HepG2 (cell line): ENCODE results near the gene RFXANK. TPM values are rescaled to one million over a fixed set of nuclear protein-coding genes. Genes with fewer than 3 reads are reported as not detected.
A peak's percentile ranks its signal among the peaks of the same experiment; 100 is the strongest.

Experiments used
- AKAP8 ChIP-seq: sonication (generic); formaldehyde crosslinking; IDR thresholded peaks from 2 replicates; pipeline ENCODE4 v1.5.1; 2020; ENCODE audit warnings: mild to moderate bottlenecking, missing genetic modification reagents
- HNF4A ChIP-seq: sonication (generic); formaldehyde crosslinking; IDR thresholded peaks from 2 replicates; pipeline ENCODE4 v1.4.0; 2020; ENCODE audit warnings: missing genetic modification reagents
- MED1 ChIP-seq: sonication (generic); formaldehyde crosslinking; IDR thresholded peaks from 2 replicates; pipeline ENCODE4 v1.4.0; 2020; ENCODE audit warnings: missing genetic modification reagents
- MNT ChIP-seq: fragments of 450-650 bp; IDR thresholded peaks from 2 replicates; pipeline ENCODE4 v1.6.1; 2016
- MTA1 ChIP-seq: sonication (generic); formaldehyde crosslinking; IDR thresholded peaks from 2 replicates; pipeline ENCODE4 v1.4.0; 2020; ENCODE audit warnings: missing genetic modification reagents, mild to moderate bottlenecking, borderline replicate concordance
- MXD4 ChIP-seq: IDR thresholded peaks from 2 replicates; pipeline ENCODE4 v1.6.1; 2016; ENCODE audit warnings: mild to moderate bottlenecking, missing biosample characterization, missing genetic modification reagents
- NCOA2 ChIP-seq: sonication (generic); formaldehyde crosslinking; IDR thresholded peaks from 2 replicates; pipeline ENCODE4 v1.8.0; 2022; ENCODE audit warnings: inconsistent platforms
- PAX8 ChIP-seq: sonication (generic); formaldehyde crosslinking; IDR thresholded peaks from 2 replicates; pipeline ENCODE4 v1.8.0; 2022; ENCODE audit warnings: mild to moderate bottlenecking, missing genetic modification reagents, borderline replicate concordance
- PHF20 ChIP-seq: sonication (generic); formaldehyde crosslinking; IDR thresholded peaks from 2 replicates; pipeline ENCODE4 v1.5.0; 2020; ENCODE audit warnings: mild to moderate bottlenecking, missing genetic modification reagents
- PRDM15 ChIP-seq: sonication (generic); formaldehyde crosslinking; IDR thresholded peaks from 2 replicates; pipeline ENCODE4 v1.4.0; 2020; ENCODE audit warnings: missing genetic modification reagents
- PRMT3 ChIP-seq: sonication (generic); formaldehyde crosslinking; IDR thresholded peaks from 2 replicates; pipeline ENCODE4 v1.8.1; 2022; ENCODE audit warnings: low read depth, mild to moderate bottlenecking, moderate library complexity, missing genetic modification reagents, borderline replicate concordance
- RAD21 ChIP-seq: fragments of 450-650 bp; formaldehyde crosslinking; IDR thresholded peaks from 2 replicates; pipeline ENCODE4 v1.5.0; 2020; ENCODE audit warnings: mild to moderate bottlenecking
- SP5 ChIP-seq: IDR thresholded peaks from 2 replicates; pipeline ENCODE4 v1.6.1; 2016; ENCODE audit warnings: low read depth, borderline replicate concordance
- TFE3 ChIP-seq: IDR thresholded peaks from 2 replicates; pipeline ENCODE4 v1.6.1; 2016
- ZBTB14 ChIP-seq: sonication (generic); formaldehyde crosslinking; IDR thresholded peaks from 2 replicates; pipeline ENCODE4 v1.4.0; 2020; ENCODE audit warnings: missing genetic modification reagents
- ZFX ChIP-seq: sonication (generic); formaldehyde crosslinking; IDR thresholded peaks from 2 replicates; pipeline ENCODE4 v1.4.0; 2020; ENCODE audit warnings: mild to moderate bottlenecking, low read depth, missing genetic modification reagents, moderate library complexity
- ZKSCAN1 ChIP-seq: fragments of 150-350 bp; IDR thresholded peaks from 2 replicates; pipeline ENCODE4 v1.6.1; 2014; ENCODE audit warnings: low read length
- ZNF10 ChIP-seq: sonication (generic); formaldehyde crosslinking; IDR thresholded peaks from 2 replicates; pipeline ENCODE4 v1.4.0; 2020; ENCODE audit warnings: mild to moderate bottlenecking, low read depth, missing genetic modification reagents, borderline replicate concordance
- ZNF17 ChIP-seq: sonication (generic); formaldehyde crosslinking; IDR thresholded peaks from 2 replicates; pipeline ENCODE4 v1.5.0; 2020; ENCODE audit warnings: mild to moderate bottlenecking, missing genetic modification reagents
- ZNF253 ChIP-seq: sonication (generic); formaldehyde crosslinking; IDR thresholded peaks from 2 replicates; pipeline ENCODE4 v1.8.0; 2022; ENCODE audit warnings: mild to moderate bottlenecking, missing genetic modification reagents, borderline replicate concordance
- ZNF367 ChIP-seq: sonication (generic); formaldehyde crosslinking; IDR thresholded peaks from 2 replicates; pipeline ENCODE4 v1.4.0; 2020; ENCODE audit warnings: missing genetic modification reagents, borderline replicate concordance
- ZNF709 ChIP-seq: sonication (generic); formaldehyde crosslinking; IDR thresholded peaks from 2 replicates; pipeline ENCODE4 v1.5.0; 2020; ENCODE audit warnings: mild to moderate bottlenecking, missing genetic modification reagents
- ZNF746 ChIP-seq: sonication (generic); formaldehyde crosslinking; IDR thresholded peaks from 2 replicates; pipeline ENCODE4 v1.8.0; 2022; ENCODE audit warnings: mild to moderate bottlenecking, missing genetic modification reagents
- ZNF792 ChIP-seq: IDR thresholded peaks from 2 replicates; pipeline ENCODE4 v1.6.1; 2016
- polyA plus RNA-seq, 8 experiments: library from polyadenylated mRNA; depleted of rRNA in 3 of 8; stranded (reverse) in 7 of 8; unstranded in 1 of 8; fragments of >200 nt; fragmentation: Illumina TruSeq in 4 of 8; extraction: Trizol in 4 of 8; gene quantifications; 2 replicates each; pipeline versions ENCODE4 v1.2.1 to v1.2.3, GENCODE V29; 2011 to 2016; ENCODE audit warnings: low read depth in 4 of 8, missing spikeins in 1 of 8, mixed read lengths in 1 of 8; ENCODE audit not compliant: insufficient read depth in 1 of 8
- total RNA-seq, 5 experiments: library from RNA; depleted of rRNA; stranded (reverse); fragments of >200 nt; fragmentation: Illumina TruSeq; extraction: Trizol; gene quantifications; 2 replicates each; pipeline ENCODE4 v1.2.3, GENCODE V29; 2016; ENCODE audit warnings: low read depth in 1 of 5

Gene RFXANK
- total and polyA plus RNA-seq, 2 of the 13 experiments (the other 11 are each of a cell fraction or from before 2014, with no cell fraction given), result 49.9 to 80.7 TPM

- TF ChIP-seq MTA1 (CRISPR knock-in tag), result peak; percentile 33; the same call in 1 of the 2 replicates
- TF ChIP-seq ZNF17 (CRISPR knock-in tag), result no peak
- TF ChIP-seq ZNF367 (CRISPR knock-in tag), result no peak; the same call in 1 of the 2 replicates
- peak; percentile 79 for TF ChIP-seq ZBTB14 (CRISPR knock-in tag)
- TF ChIP-seq ZNF746 (CRISPR knock-in tag), result peak; percentile 50; the same call in 1 of the 2 replicates
- no peak for TF ChIP-seq PRMT3 (CRISPR knock-in tag)
- TF ChIP-seq MXD4, result 0 out of 2 replicates have a peak, but pooled peaks have one; percentile 28
- TF ChIP-seq MED1 (CRISPR knock-in tag), result 0 out of 2 replicates have a peak, but pooled peaks have one; percentile 18
- TF ChIP-seq HNF4A (CRISPR knock-in tag), result no peak
- no peak for TF ChIP-seq PRDM15 (CRISPR knock-in tag)
- TF ChIP-seq RAD21 (CRISPR knock-in tag), result peak; percentile 83
- TF ChIP-seq SP5 (CRISPR knock-in tag), result 0 out of 2 replicates have a peak, but pooled peaks have one; percentile 5
- no peak for TF ChIP-seq ZNF10 (CRISPR knock-in tag)
- TF ChIP-seq TFE3, result no peak
- no peak for TF ChIP-seq AKAP8 (CRISPR knock-in tag)
- no peak for TF ChIP-seq ZNF709 (CRISPR knock-in tag)
- TF ChIP-seq ZFX (CRISPR knock-in tag), result peak; percentile 80
- TF ChIP-seq ZNF253 (CRISPR knock-in tag), result peak; percentile 77; the same call in 1 of the 2 replicates
- peak; percentile 48; the same call in 1 of the 2 replicates for TF ChIP-seq ZNF792
- TF ChIP-seq NCOA2 (CRISPR knock-in tag), result peak; percentile 9; the same call in 1 of the 2 replicates
- TF ChIP-seq ZKSCAN1, result no peak
- no peak for TF ChIP-seq MNT
- TF ChIP-seq PHF20 (CRISPR knock-in tag), result no peak; the same call in 1 of the 2 replicates
- TF ChIP-seq PAX8 (CRISPR knock-in tag), result no peak
Observed at GRCh38 chr19:19224852-19225494, 32.9 kb downstream of the RFXANK start (continued).
